B cell (primary cell): ENCODE results near the gene YOD1. TPM values are rescaled to one million over a fixed set of nuclear protein-coding genes. Genes with fewer than 3 reads are reported as not detected.

Experiments used
- ATAC-seq: fragments of 200-7000 bp; cut with Tn5 transposase; one replicate; pipeline ENCODE4 v1.10.0; 2021; ENCODE audit warnings: low read depth, mild to moderate bottlenecking, moderate number of reproducible peaks, moderate library complexity
- CTCF ChIA-PET: fragments of 350-600 bp; sonication (Branson Sonifier 250); formaldehyde crosslinking; loops from one replicate; lab custom pipeline; 2021; ENCODE audit warnings: antibody characterized with exemption, inconsistent platforms; lab: Charles Lee
- POLR2A ChIA-PET: fragments of 350-600 bp; sonication (Branson Sonifier 250); formaldehyde crosslinking; loops from one replicate; lab custom pipeline; 2021; ENCODE audit warnings: antibody characterized with exemption; lab: Charles Lee
- DNase-seq: peaks from one replicate; pipeline ENCODE4 v3.0.0; 2013
- H2AFZ ChIP-seq: 2 replicates; pipeline ENCODE4 v1.6.1; 2012; ENCODE audit warnings: mild to moderate bottlenecking, low read depth, low read length; ENCODE audit not compliant: insufficient read depth, poor library complexity, severe bottlenecking
- H3K27ac ChIP-seq, 2 donors: 1 replicate in 1 of 2; 2 replicates in 1 of 2; pipeline ENCODE4 v1.5.1; 2012 to 2013; ENCODE audit warnings: low read length in 2 of 2, mild to moderate bottlenecking in 2 of 2, moderate library complexity in 1 of 2
- H3K27me3 ChIP-seq, 4 experiments: fragments of 200-600 bp in 1 of 4; sonication (generic) in 1 of 4; replicated peaks in 1 of 4; 1 replicate in 2 of 4; 2 replicates in 2 of 4; pipeline versions ENCODE4 v1.6.1 to v1.7.0; 2013 to 2016; ENCODE audit warnings: low read length in 3 of 4, mild to moderate bottlenecking in 2 of 4, mixed read lengths in 1 of 4, moderate library complexity in 1 of 4; ENCODE audit not compliant: insufficient read depth in 4 of 4, control insufficient read depth in 3 of 4; ENCODE audit errors: control extremely low read depth in 1 of 4
- H3K36me3 ChIP-seq, 2 experiments: replicated peaks in 1 of 2; 1 replicate in 1 of 2; 2 replicates in 1 of 2; pipeline versions ENCODE4 v1.6.1 to v1.7.1; 2013; ENCODE audit warnings: low read length in 1 of 2; ENCODE audit not compliant: insufficient read depth in 2 of 2, control insufficient read depth in 1 of 2; ENCODE audit errors: control extremely low read depth in 1 of 2, extremely low read depth in 1 of 2
- H3K4me1 ChIP-seq, 2 donors: fragments of 200-600 bp in 1 of 2; sonication (generic) in 1 of 2; 1 replicate in 1 of 2; 2 replicates in 1 of 2; pipeline versions ENCODE4 v1.5.1 to v1.6.1; 2013 to 2017; ENCODE audit warnings: low read length in 2 of 2; ENCODE audit not compliant: control insufficient read depth in 2 of 2, insufficient read depth in 2 of 2
- H3K4me2 ChIP-seq: replicated peaks from 2 replicates; pipeline ENCODE3; 2012; ENCODE audit warnings: mild to moderate bottlenecking, low read depth, low read length; ENCODE audit not compliant: poor library complexity, severe bottlenecking
- H3K4me3 ChIP-seq, 5 experiments: fragments of 200-600 bp in 1 of 5; sonication (generic) in 1 of 5; 1 replicate in 3 of 5; 2 replicates in 2 of 5; pipeline versions ENCODE4 v1.5.1 to v1.7.0; 2011 to 2016; ENCODE audit warnings: low read length in 4 of 5, mild to moderate bottlenecking in 4 of 5, low read depth in 2 of 5, control low read depth in 1 of 5, moderate library complexity in 1 of 5; ENCODE audit not compliant: insufficient read depth in 1 of 5; ENCODE audit errors: control extremely low read depth in 1 of 5, extremely low read depth in 1 of 5
- H3K79me2 ChIP-seq: fragments of 200-600 bp; sonication (generic); one replicate; pipeline ENCODE4 v1.6.0; 2016; ENCODE audit warnings: low read length; ENCODE audit not compliant: control insufficient read depth, insufficient read depth
- H3K9ac ChIP-seq: fragments of 200-600 bp; sonication (generic); 2 replicates; pipeline ENCODE4 v1.6.1; 2017; ENCODE audit warnings: mild to moderate bottlenecking, low read length, moderate library complexity
- H3K9me3 ChIP-seq, 3 donors: one replicate each; pipeline versions ENCODE4 v1.6.1 to v1.7.1; 2013; ENCODE audit warnings: low read length in 2 of 3; ENCODE audit not compliant: control insufficient read depth in 2 of 3, insufficient read depth in 1 of 3; ENCODE audit errors: control extremely low read depth in 1 of 3
- H4K20me1 ChIP-seq: 2 replicates; pipeline ENCODE4 v1.6.0; 2012; ENCODE audit warnings: mild to moderate bottlenecking, low read length; ENCODE audit not compliant: insufficient read depth, control insufficient read depth, poor library complexity, severe bottlenecking
- H3K27ac Mint-ChIP-seq: one replicate; pipeline ENCODE4 v1.8.0; 2021; ENCODE audit warnings: mixed read lengths
- H3K27me3 Mint-ChIP-seq: one replicate; pipeline ENCODE4 v1.8.0; 2021; ENCODE audit warnings: mixed read lengths
- H3K4me1 Mint-ChIP-seq: one replicate; pipeline ENCODE4 v1.8.0; 2021; ENCODE audit warnings: mixed read lengths
- H3K4me3 Mint-ChIP-seq: one replicate; pipeline ENCODE4 v1.8.0; 2021; ENCODE audit warnings: mixed read lengths
- H3K9me3 Mint-ChIP-seq: one replicate; pipeline ENCODE4 v1.8.0; 2022; ENCODE audit warnings: mixed read lengths; ENCODE audit not compliant: insufficient read depth
- CTCF ChIP-seq: fragments of 200-600 bp; IDR thresholded peaks from one replicate; pipeline ENCODE4 v1.8.0; 2022; ENCODE audit warnings: antibody characterized with exemption, mild to moderate bottlenecking
- EZH2 ChIP-seq: IDR thresholded peaks from 2 replicates; pipeline ENCODE4 v1.6.1; 2012; ENCODE audit warnings: borderline replicate concordance, low read depth, mild to moderate bottlenecking, moderate library complexity, low read length; ENCODE audit not compliant: insufficient read depth, poor library complexity, severe bottlenecking
- WGBS: methylation state at CpG from one replicate; pipeline ENCODE4 v1.1.5; 2013; ENCODE audit warnings: missing lambda C conversion rate; ENCODE audit not compliant: insufficient coverage; 5-methylcytosine and 5-hydroxymethylcytosine counted together
- intact Hi-C: fragments of 100-400 bp; cut with micrococcal nuclease; formaldehyde crosslinking; loops from one replicate; pipeline ENCODE4 v1.10.0; 2022
- polyA plus RNA-seq: library from polyadenylated mRNA; depleted of rRNA; stranded (reverse); fragments of >200 nt; gene quantifications from 2 replicates; pipeline ENCODE4 v1.2.3, GENCODE V29; 2012
- total RNA-seq, 2 donors: library from RNA; stranded (reverse); fragments of 120-200 nt in 1 of 2; gene quantifications; 1 replicate in 1 of 2; 2 replicates in 1 of 2; pipeline versions ENCODE4 v1.2.3 to v1.2.4, GENCODE V29; 2013 to 2022

YOD1 gene
- total and polyA plus RNA-seq, 2 donors (not counting 1 experiment from before 2014, with no cell fraction given), result 2.3 to 9.4 TPM

- no peak for ATAC-seq
- POLR2A ChIA-PET, result no interaction called here
- WGBS, result no CpG with 5 or more reads among the region's 2 CpGs
Observed at GRCh38 chr1:207081088-207081487, 30.1 kb upstream of the YOD1 start.

More at GRCh38 chr1:207081088-207081487, 30.1 kb upstream of the YOD1 start:
- H3K4me1 ChIP-seq, result peaks cover 3 to 5% of the 10 kb centered on the region in 2 donors
- H3K4me2 ChIP-seq, result no peak overlapping the region
- H4K20me1 ChIP-seq, result no peaks in the 10 kb centered on the region
- intact Hi-C loops, result loop anchor here (5.0 kb wide), 1 partner anchor 256 kb away; no protein-coding TSS in a partner anchor
- Mint-ChIP-seq H3K27ac (no peak overlapping the region), H3K27me3 (no peaks in the 10 kb centered on the region), H3K4me3 (no peak overlapping the region), H3K4me1 (peaks cover 9% of the 10 kb centered on the region), H3K9me3 (no peaks in the 10 kb centered on the region)
- CTCF ChIA-PET, result interaction anchor here (1.2 to 13.0 kb wide), 9 partner anchors 10 to 419 kb away, joined by 3 to 209 read pairs (median 8); partner anchors contain the start of genes CR2, PFKFB2 and YOD1
- H3K9ac ChIP-seq, result no peak overlapping the region
- DNase-seq, result no peak
- H3K9me3 ChIP-seq, result no peaks in the 10 kb centered on the region
- H3K79me2 ChIP-seq, result no peaks in the 10 kb centered on the region
- H3K27me3 ChIP-seq, result no peaks in the 10 kb centered on the region
- TF ChIP-seq CTCF, result no peak
- TF ChIP-seq EZH2, result no peak
- no peak overlapping the region for H3K4me3 ChIP-seq
- H3K27ac ChIP-seq, result no peak overlapping the region
- H2AFZ ChIP-seq, result no peak overlapping the region
- H3K36me3 ChIP-seq, result peaks cover 0 to 3% of the 10 kb centered on the region in 2 experiments
